RKO (cell line): ENCODE results near the gene NR1H2.
"Not testable (repeated sequence)": the region's sequence is repeated elsewhere in the genome, so short reads cannot be mapped to it uniquely, and the experiment has no call there.

Experiments
- DNase-seq: peaks from one replicate; pipeline ENCODE4 v3.0.0-alpha.2; 2016; ENCODE audit warnings: low spot score

Gene NR1H2

GRCh38 chr19:50347089-50347581, 29.1 kb upstream of the NR1H2 start:
- not testable (repeated sequence) for DNase-seq

- no peak for DNase-seq
Measured at GRCh38 chr19:50349277-50350057, 26.8 kb upstream of the NR1H2 start.

DNA sequence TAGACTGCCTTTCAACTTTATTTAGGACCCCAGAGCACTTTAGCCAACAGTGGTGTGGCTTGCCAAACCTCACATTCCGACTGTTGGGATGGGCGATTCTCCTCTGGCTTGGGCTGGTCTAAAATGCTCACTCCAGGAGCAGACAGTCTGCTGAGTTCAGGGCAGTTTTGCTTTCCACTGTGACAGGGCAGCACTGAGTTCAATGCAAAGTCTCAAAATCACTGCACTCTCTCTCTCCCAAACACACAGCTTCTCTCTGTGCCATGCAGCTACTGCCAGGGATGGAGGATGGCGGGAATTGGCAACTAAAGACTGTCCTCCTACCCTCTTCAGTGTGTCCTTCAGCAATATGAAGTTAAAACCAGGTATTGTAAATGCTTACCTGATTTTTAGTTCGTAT, 24.0 kb upstream of the NR1H2 start:
- no peak for DNase-seq

DNA sequence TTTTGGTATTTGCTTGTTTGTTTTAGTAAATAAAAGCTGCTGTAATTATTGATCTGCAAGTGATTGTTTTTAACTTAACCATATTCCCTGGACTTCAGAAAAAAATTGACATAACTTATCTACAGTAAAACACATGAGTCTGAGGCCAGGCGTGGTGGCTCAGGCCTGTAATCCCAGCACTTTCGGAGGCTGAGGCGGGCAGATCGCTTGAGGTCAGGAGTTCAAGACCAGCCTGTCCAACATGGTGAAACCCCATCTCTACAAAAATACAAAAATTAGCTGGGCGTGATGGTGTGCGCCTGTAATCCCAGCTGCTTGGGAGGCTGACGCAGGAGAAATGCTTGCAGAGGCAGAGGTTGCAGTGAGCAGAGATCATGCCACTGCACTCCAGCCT, 22.8 kb upstream of the NR1H2 start:
- not testable (repeated sequence) for DNase-seq

- DNase-seq = no peak
Measured at GRCh38 chr19:50356691-50357177, 19.5 kb upstream of the NR1H2 start.

DNA sequence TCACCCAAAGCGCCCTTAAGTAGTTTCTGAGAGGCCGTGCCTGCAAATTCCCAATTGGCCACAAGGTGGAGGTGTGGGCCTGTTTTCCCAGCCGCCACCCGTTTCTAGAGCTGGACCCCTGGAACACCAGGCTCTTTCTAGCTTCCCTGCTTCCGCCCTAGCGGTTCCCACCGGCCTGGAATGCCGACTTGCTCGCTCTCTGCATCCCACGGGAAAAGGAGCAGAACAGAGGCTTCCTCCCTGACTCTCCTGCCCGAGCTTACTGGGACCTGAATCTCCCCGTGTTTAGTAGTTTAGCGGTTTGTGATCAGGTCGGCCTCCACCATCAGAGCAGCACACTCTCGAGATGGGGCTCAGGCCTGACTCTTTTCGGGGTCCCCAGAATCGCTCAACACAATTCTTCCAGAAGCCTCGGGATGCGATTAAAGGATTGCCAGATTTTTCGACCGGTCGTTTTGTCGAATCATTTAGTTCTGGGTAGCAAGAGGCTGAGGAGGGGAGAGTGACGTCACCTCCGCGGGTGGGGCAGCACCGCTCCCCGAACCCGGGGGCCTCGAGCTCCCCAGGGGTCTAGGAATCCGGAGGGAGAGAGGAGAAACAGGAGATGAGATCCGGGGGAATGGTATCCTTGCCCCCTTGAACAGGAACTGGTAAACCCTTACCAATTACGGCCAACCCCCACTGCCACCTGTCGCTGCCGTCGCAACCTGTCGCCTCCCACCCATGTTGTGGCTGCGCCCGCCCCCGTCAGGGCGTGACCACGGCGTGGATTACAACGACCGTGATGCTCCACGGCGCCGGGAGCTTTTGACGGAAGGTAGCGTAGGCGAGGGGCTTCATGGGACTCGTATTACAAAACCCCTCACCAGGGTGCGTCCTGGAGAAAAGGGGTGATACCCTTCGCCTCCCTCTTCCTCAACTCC, 18.8 kb upstream of the NR1H2 start:
- peak; percentile 52 for DNase-seq

DNA sequence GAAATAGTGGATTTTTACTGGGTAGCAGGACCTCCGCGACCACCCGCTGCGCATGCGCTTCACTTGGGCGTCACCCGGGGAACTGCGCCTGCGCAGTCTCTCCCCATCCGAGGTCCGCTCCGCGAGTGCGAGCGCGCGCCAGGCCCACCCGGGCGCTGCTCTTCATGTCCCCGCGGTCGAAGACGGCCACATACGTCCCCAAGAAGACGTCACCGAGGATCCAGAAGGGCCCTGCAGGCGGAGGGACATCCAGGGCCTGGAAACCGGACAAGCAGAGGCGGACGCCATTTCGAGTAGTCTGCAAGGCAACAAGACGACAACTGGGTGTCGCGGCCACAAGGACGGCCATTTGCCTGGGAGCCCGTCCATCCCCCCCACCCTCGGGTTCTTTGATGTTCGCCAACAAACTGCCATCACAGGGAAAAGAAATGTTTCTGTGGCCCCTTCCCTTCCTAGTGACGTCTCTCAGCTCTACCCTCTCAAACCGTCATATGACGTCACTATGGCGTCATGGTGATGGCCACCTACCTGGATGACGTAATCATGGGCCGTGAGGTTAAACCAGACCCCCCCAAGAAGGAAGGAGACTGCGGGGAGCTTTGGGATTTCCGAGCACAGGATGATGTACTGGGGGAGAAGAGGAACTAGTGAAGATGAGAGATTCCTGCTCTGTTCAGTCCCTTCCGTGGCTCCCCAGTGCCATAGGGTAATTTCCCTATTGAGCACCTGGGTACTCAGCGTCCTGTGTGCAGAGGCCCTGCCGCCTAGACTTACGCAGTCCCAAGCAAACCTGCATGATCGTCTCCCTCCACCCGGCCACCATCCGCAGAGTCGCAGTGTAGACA, 17.6 kb upstream of the NR1H2 start:
- no peak for DNase-seq

DNA sequence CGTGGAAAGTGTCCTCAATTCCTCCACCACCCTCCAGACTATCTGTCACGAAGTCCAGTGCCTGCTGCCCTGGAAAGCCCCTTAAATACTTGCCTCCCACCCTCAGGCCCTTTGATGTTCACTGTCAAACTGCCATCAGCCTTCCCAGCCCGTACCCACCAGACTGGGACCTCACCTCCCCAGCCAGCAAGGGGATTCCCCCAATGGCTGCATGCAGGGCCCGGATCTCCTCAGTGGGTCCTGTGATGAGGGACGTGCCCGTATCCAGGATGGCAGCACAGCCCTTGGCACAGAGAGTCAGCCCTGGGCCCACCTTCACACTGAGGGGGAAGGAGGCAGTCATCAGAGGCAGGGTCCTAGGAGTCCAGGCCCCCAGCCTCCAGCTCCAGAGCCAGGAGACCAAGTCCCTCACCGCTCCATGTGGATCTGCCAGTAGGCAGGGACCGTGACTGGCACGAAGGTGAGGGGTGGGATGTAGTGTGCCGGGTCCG, 16.9 kb upstream of the NR1H2 start:
- no peak for DNase-seq

DNA sequence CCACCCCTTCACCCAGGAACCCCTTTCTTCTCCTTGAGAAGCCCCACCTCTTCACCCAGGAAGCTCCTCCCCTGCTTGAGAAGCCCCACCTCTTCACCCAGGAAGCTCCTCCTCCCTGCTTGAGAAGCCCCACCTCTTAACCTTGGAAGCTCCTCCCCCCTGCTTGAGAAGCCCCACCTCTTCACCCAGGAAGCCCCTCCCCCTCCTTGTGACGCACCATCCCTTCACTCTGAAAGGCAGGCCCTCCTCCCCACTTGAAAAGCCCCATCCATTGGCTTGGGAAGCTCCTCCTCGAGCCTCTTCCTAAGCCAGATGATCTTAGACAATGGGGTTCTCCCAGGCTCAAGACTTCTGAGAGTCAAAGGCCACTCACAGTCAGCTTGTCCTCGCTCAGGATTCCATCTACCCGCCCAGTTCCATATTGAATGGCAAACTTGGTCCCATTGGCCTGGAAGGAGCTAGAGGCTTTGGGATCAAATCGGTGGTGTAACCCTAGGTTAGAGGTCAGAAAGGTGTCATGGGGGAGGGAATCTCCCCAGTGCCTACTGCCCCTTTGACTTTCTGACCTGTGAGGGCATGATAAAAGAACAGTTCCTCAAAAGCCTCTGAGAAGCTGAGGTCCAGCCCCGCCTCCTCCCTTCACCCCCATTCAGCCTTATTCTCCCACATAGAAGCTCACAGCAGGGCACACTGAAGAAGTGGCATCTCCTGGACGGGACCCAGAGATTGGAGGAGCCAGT, 14.8 kb upstream of the NR1H2 start:
- DNase-seq = no peak

DNA sequence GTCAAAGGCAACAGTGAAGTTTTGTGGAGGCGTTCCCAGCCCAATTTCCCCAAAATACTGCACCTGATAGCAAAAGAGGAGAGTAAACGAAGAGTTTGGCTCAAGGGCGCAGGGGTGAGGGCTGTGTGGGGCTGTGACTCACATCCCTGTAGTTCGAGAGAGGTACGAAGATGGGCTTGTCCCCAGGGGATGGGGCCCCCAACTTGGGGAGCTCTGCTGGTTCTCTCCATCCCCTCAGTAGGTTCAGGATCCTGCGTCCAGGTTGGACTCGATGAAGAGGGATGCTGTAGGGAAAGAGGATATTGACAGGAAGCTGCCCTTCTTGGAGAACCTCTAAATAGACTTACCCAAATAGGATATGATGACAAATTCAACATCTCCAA, 14.2 kb upstream of the NR1H2 start:
- DNase-seq = no peak

GRCh38 chr19:50362656-50363424, 13.4 kb upstream of the NR1H2 start:
- no peak for DNase-seq

GRCh38 chr19:50365434-50366306, 10.6 kb upstream of the NR1H2 start, which contains the start of gene NAPSA:
TSS of gene NAPSA (minus strand) at chr19:50365639. CDS start at chr19:50365621, 18 bp downstream.
- DNase-seq = no peak

- peak; percentile 57 for DNase-seq
Measured at GRCh38 chr19:50368649-50369570, 7.3 kb upstream of the NR1H2 start.

DNA sequence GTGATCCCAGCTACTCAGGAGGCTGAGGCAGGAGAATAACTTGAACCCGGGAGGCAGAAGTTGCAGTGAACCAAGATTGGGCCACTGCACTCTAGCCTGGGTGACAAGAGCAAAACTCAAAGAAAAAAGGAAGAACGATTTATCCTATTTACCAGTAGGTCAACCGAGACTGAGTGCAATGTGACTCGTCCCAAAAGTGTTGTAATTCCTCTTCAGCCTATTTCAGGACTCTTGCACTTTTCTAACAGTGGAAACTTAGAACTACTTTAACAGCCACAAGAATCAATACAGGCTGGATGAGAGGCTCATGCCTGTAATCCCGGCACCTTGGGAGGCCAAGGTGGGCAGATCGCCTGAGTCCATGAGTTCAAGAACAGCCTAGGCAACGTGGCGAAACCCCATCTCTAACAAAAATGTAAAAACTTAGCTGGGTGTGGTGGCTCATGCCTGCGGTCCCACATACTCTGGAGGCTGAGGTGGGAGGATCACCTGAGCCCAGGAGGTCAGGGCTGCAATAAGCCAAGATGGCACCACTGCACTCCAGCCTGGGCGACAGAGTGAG, 4.3 kb upstream of the NR1H2 start:
- no peak for DNase-seq

DNA sequence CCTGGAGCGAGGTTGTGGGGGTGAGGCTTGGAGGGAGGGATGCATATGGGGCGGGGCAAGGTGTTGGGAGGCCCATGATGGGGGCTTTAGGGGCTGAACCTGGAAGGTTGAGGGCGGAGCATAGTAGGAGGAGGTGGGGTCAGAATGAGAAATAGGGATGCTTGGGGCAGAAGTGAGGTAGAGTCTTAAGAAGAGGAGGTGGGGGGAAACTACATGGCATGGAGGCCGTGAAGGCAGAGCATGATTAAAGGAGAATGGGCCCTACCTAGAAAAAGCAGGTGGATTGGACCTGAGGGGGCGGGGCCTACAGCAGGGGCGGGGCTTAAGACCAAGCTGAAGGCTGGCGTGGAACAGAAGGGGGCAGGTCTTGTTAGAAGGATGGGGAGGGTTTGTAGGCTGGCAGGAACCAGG, 799 bp downstream of the NR1H2 start:
- DNase-seq = no peak

DNA sequence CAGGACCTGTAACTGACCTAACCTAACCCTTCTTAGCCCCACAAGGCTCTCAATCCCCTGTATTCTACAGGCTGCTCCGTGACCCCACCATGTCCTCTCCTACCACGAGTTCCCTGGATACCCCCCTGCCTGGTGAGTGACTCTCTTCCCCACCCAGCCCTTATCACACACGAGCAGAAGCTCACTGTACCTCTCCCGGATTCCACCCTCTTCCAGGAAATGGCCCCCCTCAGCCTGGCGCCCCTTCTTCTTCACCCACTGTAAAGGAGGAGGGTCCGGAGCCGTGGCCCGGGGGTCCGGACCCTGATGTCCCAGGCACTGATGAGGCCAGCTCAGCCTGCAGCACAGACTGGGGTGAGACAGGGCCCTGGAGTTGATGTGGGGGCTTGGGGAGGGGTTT, 1.3 kb downstream of the NR1H2 start:
- no peak for DNase-seq

DNA sequence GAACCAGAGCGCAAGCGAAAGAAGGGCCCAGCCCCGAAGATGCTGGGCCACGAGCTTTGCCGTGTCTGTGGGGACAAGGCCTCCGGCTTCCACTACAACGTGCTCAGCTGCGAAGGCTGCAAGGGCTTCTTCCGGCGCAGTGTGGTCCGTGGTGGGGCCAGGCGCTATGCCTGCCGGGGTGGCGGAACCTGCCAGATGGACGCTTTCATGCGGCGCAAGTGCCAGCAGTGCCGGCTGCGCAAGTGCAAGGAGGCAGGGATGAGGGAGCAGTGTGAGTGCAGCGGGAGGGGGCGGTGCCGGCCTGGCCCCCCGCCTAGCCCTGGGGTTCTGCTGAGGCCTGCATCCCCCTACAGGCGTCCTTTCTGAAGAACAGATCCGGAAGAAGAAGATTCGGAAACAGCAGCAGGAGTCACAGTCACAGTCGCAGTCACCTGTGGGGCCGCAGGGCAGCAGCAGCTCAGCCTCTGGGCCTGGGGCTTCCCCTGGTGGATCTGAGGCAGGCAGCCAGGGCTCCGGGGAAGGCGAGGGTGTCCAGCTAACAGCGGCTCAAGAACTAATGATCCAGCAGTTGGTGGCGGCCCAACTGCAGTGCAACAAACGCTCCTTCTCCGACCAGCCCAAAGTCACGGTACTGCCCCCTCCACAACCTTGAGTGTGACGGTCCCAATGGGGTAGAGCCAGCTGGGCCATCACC, 2.1 kb downstream of the NR1H2 start:
- no peak for DNase-seq
